ENCODE measurements around the gene PKP3.

PKP3 gene

DNA sequence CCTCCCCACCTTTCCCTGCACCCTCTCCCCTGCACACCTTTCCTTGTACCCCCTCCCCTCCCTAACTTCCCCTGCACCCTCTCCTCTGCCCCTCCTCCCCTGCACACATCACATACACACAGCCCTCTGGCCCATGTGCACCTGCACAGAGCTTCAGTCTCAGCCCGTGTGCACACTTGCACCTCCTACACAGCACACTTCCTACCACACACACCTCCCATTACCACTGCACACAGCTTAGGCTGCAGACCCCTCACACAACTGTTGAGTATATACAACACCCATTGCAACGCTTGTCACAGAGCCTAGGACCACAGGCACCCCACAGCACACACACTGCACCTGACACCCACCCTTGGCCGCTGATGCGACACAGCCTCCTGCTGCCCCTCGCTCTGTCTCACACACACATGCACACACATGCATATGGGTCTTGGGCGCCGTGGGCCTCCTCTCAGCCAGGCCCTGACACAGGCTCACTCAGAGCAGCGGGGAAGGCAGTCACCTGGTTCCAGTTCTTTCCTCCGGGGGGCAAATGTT is 20.4 kb downstream of the PKP3 start:
- no peak overlapping the region for H3K9ac ChIP-seq (ENCODE audit: insufficient read length)
- TF ChIP-seq POLR2AphosphoS5 (IDR thresholded peaks at IDR 0.05; ENCODE audit: borderline replicate concordance, low read depth, low read length): no peak
- no peak for TF ChIP-seq FOXP2 (optimal IDR thresholded peaks at IDR 0.05; ENCODE audit: control extremely low read depth, extremely low read length, insufficient read depth)
- no peak for TF ChIP-seq EZH2 (IDR thresholded peaks at IDR 0.05)
- H3K4me3 ChIP-seq: no peak overlapping the region
- no peaks in the 10 kb centered on the region for H3K9me3 ChIP-seq (ENCODE audit: low read depth, low read length)
- no peak for DNase-seq (ENCODE audit: low read depth, low spot score)
- no peaks in the 10 kb centered on the region for H3K36me3 ChIP-seq (ENCODE audit: insufficient read depth, low read length)
- H3K27ac ChIP-seq: no peak overlapping the region

- Histone ChIP-seq H3K4me3 (no peak overlapping the region), H3K36me3 (ENCODE audit: insufficient read depth, low read length) (no peaks in the 10 kb centered on the region), H3K9me3 (ENCODE audit: low read depth, low read length) (no peaks in the 10 kb centered on the region), H3K27ac (no peak overlapping the region), H3K9ac (ENCODE audit: insufficient read length) (no peak overlapping the region)
- no peak for TF ChIP-seq POLR2AphosphoS5 (IDR thresholded peaks at IDR 0.05; ENCODE audit: borderline replicate concordance, low read depth, low read length)
- no peak for TF ChIP-seq EZH2 (IDR thresholded peaks at IDR 0.05)
- no peak for TF ChIP-seq FOXP2 (optimal IDR thresholded peaks at IDR 0.05; ENCODE audit: control extremely low read depth, extremely low read length, insufficient read depth)
- no peak for DNase-seq (ENCODE audit: low read depth, low spot score)
These were observed 21.6 kb downstream of the PKP3 start for GRCh38 chr11:415640-416041.

DNA sequence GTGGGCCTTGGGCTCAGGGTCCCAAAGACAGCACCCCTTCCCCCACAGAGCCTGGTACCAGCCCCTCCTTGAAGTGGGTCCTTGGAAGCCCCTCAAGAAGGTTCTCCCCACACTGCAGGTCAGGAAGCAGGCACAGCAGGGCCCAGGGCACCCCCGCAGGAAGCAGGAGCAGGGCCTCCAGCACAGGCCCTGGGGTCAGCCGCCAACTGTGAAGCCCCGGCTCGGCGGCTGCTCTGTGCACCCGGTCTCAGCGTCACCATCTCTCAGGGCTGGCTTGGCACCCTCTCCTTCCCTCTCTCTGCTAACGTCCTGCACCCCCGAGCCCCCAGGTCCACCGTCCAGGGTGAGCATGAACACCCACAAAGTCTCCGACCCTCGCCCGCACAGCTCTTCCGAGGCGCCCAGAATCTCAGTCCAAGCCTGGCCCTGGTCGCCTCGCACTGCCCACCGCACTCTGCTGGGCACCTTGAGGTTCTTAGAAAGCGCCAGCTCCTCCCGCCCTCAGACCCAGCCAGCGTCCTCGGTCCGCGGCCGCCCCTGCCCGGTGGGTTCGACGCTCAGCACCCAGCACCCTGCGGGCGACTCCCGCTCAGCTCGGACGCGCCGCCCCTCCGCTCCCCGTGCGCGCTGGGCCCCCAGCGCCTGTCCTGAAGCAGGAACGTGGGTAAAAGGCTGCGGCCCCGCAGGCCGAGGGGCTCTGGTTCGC is 22.2 kb downstream of the PKP3 start:
- TF ChIP-seq POLR2AphosphoS5 (IDR thresholded peaks at IDR 0.05; ENCODE audit: borderline replicate concordance, low read depth, low read length) (no peak), FOXP2 (optimal IDR thresholded peaks at IDR 0.05; ENCODE audit: control extremely low read depth, extremely low read length, insufficient read depth) (no peak), EZH2 (IDR thresholded peaks at IDR 0.05) (no peak)
- Histone ChIP-seq H3K27ac (no peak overlapping the region), H3K4me3 (0 out of 2 replicates have a peak overlapping the region, but pooled peaks have one; percentile 54), H3K9ac (ENCODE audit: insufficient read length) (no peak overlapping the region), H3K9me3 (ENCODE audit: low read depth, low read length) (no peaks in the 10 kb centered on the region), H3K36me3 (ENCODE audit: insufficient read depth, low read length) (no peaks in the 10 kb centered on the region)
- DNase-seq (ENCODE audit: low read depth, low spot score): no peak

- Histone ChIP-seq H3K27ac (no peak overlapping the region), H3K9me3 (ENCODE audit: low read depth, low read length) (no peaks in the 10 kb centered on the region), H3K4me3 (peak overlapping the region; percentile 54; the same call in 1 of the 2 replicates), H3K36me3 (ENCODE audit: insufficient read depth, low read length) (no peaks in the 10 kb centered on the region), H3K9ac (ENCODE audit: insufficient read length) (no peak overlapping the region)
- TF ChIP-seq EZH2 (IDR thresholded peaks at IDR 0.05) (no peak), POLR2AphosphoS5 (IDR thresholded peaks at IDR 0.05; ENCODE audit: borderline replicate concordance, low read depth, low read length) (no peak)
- DNase-seq (ENCODE audit: low read depth, low spot score): no peak
These were observed 23.0 kb downstream of the PKP3 start for GRCh38 chr11:416757-417621.

GRCh38 chr11:417652-418342 is 23.8 kb downstream of the PKP3 start:
- Histone ChIP-seq H3K4me3 (no peak overlapping the region), H3K27ac (no peak overlapping the region)
- DNase-seq (ENCODE audit: low read depth, low spot score): no peak

GRCh38 chr11:418343-419247 is 24.6 kb downstream of the PKP3 start:
- no peaks in the 10 kb centered on the region for H3K9me3 ChIP-seq (ENCODE audit: low read depth, low read length)
- TF ChIP-seq POLR2AphosphoS5 (IDR thresholded peaks at IDR 0.05; ENCODE audit: borderline replicate concordance, low read depth, low read length): no peak
- TF ChIP-seq EZH2 (IDR thresholded peaks at IDR 0.05): no peak
- no peak for TF ChIP-seq FOXP2 (optimal IDR thresholded peaks at IDR 0.05; ENCODE audit: control extremely low read depth, extremely low read length, insufficient read depth)
- no peak overlapping the region for H3K27ac ChIP-seq
- H3K4me3 ChIP-seq: no peak overlapping the region
- no peak for DNase-seq (ENCODE audit: low read depth, low spot score)
- H3K36me3 ChIP-seq (ENCODE audit: insufficient read depth, low read length): no peaks in the 10 kb centered on the region
- no peak overlapping the region for H3K9ac ChIP-seq (ENCODE audit: insufficient read length)

More at GRCh38 chr11:417652-418342, 23.8 kb downstream of the PKP3 start:
- TF ChIP-seq POLR2AphosphoS5 (IDR thresholded peaks at IDR 0.05; ENCODE audit: borderline replicate concordance, low read depth, low read length) (no peak), FOXP2 (optimal IDR thresholded peaks at IDR 0.05; ENCODE audit: control extremely low read depth, extremely low read length, insufficient read depth) (no peak), EZH2 (IDR thresholded peaks at IDR 0.05) (no peak)
- H3K9ac ChIP-seq (ENCODE audit: insufficient read length): no peak overlapping the region
- no peaks in the 10 kb centered on the region for H3K36me3 ChIP-seq (ENCODE audit: insufficient read depth, low read length)
- no peaks in the 10 kb centered on the region for H3K9me3 ChIP-seq (ENCODE audit: low read depth, low read length)

GRCh38 chr11:419248-420005 is 25.4 kb downstream of the PKP3 start:
- H3K9ac ChIP-seq (ENCODE audit: insufficient read length): no peak overlapping the region
- no peak overlapping the region for H3K27ac ChIP-seq
- no peak for DNase-seq (ENCODE audit: low read depth, low spot score)
- H3K36me3 ChIP-seq (ENCODE audit: insufficient read depth, low read length): no peaks in the 10 kb centered on the region
- no peak overlapping the region for H3K4me3 ChIP-seq
- no peak for TF ChIP-seq POLR2AphosphoS5 (IDR thresholded peaks at IDR 0.05; ENCODE audit: borderline replicate concordance, low read depth, low read length)
- no peak for TF ChIP-seq FOXP2 (optimal IDR thresholded peaks at IDR 0.05; ENCODE audit: control extremely low read depth, extremely low read length, insufficient read depth)
- TF ChIP-seq EZH2 (IDR thresholded peaks at IDR 0.05): no peak
- no peaks in the 10 kb centered on the region for H3K9me3 ChIP-seq (ENCODE audit: low read depth, low read length)
